GM18526 (cell line): ENCODE results near the gene CR1.

Source experiments
- POLR2A ChIP-seq: IDR thresholded peaks from 3 replicates; pipeline ENCODE4 v1.6.1; 2011; ENCODE audit not compliant: insufficient read length; ENCODE audit errors: extremely low read depth

CR1 gene

DNA sequence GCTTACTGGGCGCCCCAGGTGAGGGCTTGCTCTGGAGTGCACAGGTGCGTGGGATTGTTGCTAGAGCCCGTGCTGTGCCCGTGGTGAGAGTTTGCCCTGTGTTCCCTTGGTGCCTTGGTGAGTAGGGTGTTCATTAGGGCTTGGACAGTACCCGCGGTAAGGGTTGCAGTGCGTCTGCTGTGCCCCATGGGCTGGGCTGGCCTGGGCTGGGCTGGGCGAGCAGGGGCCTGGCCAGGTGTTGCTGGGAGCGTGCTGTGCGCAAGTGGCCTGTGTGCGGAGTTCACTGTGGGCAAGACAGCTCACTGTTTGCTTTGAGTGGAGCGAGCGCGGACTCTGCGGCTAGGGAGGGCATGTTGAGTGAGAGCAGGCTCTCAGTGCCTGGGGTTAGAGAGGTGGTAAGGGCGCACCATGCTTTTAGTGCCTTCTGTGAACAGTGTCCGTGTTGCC is 149.7 kb downstream of the CR1 start:
- TF ChIP-seq POLR2A, result no peak

DNA sequence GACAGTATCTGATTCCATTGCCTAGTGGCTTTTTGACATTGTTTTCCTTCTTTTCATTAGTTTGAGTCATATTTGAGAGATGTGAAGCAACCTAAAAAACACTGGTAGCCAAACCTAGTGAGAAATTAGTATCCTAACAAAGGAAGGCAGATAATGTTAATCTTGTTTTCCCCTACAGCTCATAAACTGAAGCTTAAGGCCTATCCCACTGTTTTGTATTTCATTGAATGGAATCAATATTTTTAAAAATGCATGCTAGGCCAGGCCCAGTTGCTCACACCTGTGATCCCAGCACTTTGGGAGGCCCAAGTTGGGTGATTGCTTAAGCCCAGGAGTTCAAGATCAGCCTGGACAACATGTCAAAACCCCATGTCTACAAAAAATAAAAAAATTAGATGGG is 150.2 kb downstream of the CR1 start:
- TF ChIP-seq POLR2A, result no peak

DNA sequence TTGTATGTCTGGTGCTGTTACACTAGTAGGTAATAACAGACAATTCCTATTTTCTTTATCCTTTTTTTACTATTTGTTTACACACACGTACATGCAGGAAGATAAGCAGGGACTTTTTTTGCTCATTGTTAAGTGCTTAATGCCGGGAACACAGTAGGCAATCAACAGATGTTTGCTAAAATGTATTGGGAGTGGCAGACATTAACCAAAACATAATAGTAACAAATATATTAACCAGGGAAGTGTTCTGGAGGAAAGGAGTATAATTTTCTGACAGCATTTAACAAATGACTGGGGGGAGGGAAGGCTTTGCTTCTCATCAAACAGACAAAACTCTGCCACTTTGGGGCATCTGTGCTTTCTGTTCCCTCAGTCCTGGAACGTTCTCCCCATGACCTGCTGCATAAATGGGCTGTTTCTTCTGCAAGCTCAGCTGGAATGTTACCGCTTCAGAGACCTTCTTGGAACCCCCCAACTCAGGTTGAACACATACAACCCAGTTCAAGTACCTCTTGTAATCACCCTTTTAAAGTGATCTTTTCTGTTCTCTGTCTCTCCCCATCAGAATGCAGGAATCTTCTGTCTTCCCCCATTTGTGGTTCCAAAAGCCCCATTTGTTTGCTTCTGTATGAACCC is 151.1 kb downstream of the CR1 start:
- TF ChIP-seq POLR2A, result no peak

DNA sequence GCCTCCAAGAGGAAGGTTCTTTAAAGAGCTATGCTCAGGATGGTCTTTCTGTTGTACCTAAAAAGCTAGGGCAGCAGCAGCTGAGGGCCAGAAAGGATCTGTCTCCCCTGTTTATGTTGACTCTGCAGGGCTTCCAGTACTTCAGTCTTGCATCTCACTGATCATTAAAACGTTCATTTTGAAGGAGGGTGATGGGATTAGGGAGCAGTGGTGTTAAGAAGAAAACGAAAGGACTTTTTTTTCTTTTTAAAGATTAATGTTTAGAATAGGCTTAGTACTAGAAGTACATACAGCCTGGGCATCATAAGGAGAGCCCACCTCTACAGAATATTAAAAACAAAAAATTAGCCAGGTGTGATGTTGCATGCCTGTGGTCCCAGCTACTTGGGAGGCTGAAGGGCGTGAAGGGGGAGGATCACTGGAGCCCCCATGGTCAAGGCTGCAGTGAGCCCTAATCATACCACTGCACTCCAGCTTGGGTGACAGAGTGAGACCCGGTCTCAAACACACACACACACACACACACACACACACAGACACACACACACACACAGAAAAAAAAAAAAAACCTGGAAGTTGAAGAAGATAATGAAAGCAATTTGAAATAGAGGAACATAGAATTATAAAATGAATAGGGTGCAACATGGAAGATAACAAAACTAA is 151.8 kb downstream of the CR1 start:
- no peak for TF ChIP-seq POLR2A

DNA sequence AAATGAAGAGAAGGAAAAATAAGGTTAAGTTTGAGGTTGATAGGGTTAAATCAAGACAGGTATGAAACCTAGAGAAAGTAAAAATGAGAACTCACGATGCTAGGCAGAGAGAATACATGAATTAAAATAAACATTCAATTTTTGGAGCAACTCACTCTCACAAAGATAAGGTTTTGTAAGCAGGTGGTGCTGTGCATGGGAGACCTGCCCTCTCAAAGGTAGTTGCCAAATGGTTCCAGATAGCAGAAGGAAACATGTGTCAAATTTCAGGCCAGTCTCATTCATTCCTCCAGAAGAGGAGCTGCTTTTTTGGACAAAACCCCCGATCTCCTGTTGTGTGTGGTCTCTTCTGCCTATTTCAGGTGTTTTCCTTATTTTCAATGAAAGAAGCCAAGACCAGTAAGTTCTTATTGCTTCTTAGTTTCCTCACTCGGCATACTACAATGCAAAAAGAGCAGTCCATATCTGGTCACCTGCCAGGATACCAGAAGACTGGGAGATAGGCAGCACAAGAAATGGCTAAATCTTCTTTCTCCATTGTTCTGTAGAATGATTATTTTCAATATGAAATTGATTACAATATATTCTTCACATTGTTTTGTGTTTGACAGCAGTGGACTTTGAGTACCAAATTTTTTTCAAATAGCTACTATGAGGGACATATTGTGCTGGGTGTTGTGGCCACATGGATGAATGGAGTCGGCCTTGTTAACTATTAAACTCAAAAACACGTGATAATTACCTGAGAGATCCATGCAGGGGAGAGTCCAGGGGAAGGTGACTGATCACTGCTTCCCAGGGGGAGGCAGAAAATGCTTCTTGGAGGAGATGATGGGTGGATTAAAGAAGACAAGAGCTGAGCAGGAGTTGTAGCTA is 152.6 kb downstream of the CR1 start:
- no peak for TF ChIP-seq POLR2A

DNA sequence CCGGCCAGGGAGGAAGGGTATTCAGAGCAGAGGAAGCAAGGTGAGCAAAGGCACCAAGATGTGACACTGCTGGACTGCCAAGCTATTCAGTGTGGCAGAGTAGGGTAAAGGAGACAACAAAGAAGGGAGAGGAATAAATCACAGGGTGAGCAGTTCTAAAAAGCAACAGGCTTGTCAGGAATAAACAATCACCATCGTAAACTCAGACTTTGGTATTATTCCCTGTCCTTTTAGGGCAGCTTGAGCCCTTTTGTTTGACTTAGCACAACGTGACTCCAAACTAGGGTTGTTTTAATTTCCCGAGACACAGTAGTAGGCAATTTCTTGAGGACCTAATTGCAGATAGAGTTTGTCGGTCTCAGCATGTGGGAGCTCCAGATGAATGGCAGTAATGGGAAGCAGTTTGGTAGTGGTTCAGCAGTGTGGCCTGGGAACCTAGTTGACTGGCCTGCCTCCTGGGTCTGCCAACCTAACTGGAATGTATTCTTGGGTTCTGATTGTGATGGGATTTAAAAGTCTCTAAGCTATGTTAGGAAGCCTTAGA is 153.3 kb downstream of the CR1 start:
- TF ChIP-seq POLR2A, result no peak

DNA sequence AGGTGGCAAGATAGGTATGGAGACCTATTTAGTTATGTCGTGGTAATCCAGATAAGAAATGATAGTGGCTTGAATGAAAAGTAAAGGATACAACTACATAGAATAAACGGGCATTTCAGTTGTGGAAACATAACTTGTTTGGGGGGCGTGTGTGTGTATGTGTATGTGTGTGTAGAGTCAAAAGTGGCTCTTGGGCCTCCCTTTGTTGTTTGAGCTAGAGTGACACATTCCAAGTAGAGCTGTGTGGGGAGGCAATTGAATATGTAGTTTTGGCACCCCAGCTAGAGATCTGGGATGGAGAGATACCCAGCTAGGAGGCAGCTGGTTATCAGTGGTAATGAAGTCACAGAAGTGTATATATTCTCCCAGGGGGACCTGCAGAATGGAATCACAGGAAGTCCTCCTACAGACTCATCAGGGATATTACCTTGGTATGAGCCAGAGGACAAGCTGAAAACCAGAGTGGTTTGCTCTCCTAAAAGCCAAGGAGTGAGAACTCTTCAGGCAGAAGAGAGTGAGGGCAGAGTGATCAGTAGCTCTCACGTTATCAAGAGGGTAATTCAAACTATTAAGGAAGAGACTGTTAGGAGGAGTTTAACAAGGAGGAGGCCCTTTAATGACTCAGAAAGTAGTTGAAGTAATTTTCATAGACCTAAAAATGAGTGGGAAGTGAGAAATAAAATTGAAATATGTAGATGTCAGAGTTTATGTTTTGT is 154.1 kb downstream of the CR1 start:
- no peak for TF ChIP-seq POLR2A

DNA sequence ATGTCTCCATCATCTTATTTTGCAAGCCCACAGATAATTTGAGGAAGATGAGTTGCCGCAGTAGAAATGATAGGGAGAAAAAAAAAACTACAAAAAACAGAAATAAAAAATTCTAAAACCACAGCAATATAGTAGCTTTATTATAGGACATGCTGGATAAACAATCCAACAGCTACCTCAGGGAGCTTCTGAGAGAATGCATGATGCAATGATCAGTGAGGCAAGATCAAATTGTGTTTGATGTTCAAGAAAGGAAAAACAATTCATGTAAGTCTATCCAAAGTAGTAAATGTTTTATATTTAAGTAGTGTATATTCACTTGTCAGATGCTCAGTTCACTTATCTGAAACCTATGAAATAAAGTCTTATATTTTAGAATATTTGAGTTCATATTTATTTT is 155.6 kb downstream of the CR1 start:
- TF ChIP-seq POLR2A, result no peak

DNA sequence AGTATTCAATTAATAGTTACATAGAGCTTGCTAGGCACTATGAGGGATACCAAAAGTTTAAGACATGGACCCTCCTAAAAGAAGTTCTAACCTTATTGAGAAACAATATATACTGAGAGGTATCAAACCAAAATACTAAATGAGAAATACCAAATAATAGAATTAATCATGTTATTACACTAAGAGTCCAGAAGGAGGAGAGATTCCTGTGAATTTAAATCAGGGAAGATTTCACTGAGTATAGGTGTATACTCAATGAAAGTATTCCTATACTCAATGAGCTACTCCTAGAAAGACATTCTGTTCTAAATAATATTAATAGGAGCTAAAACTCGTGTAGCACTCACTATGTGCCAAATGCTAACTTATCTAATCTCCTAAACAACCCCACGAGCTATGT is 158.4 kb downstream of the CR1 start:
- no peak for TF ChIP-seq POLR2A

DNA sequence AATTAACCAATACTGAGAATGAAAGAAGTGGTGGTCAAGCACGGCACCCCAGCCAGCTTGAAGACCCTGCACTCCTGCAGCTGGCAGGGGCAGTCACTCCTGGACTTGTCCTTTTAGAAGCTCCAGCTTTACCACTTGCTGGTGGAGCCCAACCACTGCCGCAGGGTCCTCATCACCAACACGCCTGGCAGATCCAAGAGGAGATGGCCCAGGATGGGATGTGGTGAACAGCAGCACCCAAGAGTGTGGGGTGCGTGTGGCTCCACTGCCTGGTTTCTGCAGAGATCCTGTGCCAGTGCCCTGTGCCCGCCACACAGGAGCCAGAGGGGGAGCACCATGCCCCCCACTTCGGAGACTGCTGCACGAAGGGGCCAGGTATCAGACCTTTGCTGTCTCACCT is 162.5 kb downstream of the CR1 start:
- TF ChIP-seq POLR2A, result no peak

DNA sequence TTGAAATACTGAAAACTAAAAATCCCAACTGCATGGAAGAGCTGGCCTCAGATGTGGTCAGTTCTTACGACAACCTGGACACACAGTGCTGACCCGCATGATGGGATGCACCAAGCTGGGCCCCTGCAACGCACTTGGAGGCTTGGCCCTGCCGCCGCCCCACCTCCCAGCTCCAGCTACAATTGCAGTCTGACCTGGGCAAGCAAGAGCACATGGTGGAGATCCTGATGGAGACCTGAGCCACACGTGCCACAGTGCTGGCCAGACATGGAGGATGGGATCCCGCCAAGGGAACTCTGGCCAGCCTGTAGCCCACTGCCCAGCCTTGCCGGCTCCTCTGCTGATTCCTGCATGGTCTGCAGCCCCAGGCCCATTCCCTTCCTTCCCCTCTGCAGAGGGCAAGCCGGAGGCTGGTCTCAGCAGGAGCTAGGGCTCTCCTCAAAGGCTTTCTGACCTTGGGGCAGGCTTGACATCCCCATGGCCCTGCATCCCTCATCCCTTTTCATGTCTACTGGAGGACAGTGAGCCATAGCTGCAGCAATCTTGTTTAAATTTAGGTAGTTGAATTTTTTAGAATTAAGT is 163.0 kb downstream of the CR1 start:
- TF ChIP-seq POLR2A, result no peak

DNA sequence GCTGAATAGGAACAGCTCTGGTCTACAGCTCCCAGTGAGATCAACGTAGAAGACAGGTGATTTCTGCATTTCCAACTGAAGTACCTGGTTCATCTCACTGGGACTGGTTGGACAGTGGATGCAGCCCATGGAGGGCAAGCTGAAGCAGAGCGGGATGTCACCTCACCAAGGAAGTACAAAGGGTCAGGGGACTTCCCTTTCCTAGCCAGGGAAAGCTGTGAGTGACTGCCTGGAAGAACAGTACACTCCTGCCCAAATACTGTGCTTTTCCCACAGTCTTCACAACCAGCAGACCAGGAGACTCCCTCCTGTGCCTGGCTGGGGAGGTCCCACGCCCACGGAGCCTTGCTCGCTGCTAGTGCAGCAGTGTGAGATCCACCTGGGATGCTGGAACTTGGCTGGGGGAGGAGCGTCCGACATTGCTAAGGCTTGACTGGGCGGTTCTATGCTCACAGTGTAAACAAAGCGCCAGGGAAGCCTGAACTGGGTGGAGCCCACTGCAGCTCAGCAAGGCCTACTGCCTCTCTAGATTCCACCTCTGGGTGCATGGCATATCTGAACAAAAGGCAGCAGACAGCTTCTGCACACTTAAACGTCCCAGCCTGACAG is 163.7 kb downstream of the CR1 start:
- TF ChIP-seq POLR2A, result no peak

DNA sequence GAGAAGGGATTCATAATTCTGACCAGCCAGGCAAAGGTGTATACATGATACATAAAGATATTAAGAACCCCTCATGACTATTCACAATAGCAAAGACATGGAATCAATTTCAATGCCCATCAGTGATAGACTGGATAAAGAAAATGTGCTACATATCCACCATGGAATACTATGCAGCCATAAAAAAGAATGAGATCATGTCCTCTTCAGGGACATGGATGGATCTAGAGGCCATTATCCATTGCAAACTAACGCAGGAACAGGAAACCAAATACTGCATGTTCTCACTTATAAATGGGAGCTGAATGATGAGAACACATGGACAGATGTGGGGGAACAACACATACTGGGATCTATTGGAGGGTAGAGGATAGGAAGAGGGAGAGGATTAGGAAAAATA is 170.4 kb downstream of the CR1 start:
- TF ChIP-seq POLR2A, result no peak

DNA sequence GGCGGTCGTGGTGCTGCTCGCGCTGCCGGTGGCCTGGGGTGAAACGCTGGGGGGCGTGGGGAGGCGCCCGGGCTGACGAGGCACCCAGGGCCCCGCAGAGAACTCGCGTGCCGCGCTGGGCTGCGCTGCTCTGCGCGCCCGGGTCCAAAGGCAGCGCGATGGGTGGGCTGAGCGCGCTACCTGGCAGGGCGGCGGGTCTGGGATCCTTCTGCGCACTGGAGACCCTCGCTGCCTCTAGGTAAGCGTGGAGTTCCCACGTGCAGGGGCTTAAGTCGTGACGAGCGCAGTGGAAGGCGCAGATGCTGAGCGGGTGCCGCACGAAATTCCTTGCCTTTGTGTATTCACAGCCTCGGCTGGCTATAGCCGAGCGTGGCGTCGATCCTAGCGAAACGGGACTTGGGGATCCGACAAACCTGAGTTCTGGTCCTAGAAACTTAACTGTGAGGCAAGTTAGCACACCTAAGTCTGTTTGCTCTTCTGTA is 173.6 kb downstream of the CR1 start:
- no peak for TF ChIP-seq POLR2A
